GM18858 (cell line): ENCODE results near the gene UTP25.
"Not testable (repeated sequence)": the region's sequence is repeated elsewhere in the genome, so short reads cannot be mapped to it uniquely, and the experiment has no call there.

Experiments
- ATAC-seq: cut with Tn5 transposase; IDR thresholded peaks from one replicate; pipeline ENCODE4 v1.9.1; 2021; ENCODE audit not compliant: unreplicated experiment

Gene UTP25

DNA sequence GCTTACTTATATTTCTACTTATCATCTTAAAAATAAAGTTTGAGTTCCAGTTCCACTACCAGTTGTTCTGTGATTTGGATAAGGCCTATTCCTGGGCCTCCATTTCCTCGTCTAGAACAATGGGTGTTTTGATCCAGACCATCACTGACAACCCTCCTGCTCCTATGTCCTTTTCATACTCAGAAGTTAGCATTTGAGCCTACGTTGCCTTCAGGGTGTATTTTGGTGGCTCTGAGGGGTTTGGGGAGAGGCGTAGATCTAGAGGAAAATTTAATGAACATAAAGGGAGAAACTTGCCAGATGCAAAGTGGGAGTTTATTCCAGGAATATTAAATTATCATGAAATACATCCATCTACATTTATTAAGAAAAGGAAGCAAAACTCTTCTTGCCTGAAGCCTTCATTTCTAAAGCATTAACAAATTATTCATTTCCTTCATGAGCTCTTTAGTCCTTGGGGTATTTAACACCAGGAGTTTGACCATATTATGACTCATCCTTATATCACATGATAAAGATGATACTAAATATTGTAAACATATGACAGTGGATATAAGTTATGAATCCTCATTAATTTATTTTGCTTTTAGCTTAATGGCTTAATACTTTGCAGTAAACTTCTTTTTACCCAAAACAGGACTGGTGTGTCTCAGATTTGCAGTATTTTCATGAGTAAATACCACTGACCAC, 63.0 kb downstream of the UTP25 start:
- no peak for ATAC-seq

DNA sequence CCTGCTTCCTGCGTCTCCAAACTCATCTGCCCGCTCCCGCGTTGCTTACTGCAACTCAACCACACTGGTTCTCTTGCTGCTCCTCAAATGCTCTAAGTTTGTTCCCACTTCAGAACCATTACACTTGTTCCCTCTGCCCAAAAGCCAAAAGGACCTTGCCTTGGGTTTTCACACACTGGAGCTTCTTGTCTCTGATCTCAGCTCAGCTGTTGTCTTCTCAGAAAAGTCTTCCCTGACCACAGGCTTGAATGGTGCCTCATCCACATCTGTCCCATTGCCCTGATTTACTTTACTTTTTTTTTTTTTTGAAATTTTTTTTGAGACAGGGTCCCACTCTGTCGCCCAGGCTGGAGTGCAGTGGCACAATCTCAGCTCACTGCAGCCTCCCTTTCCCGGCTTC, 66.0 kb downstream of the UTP25 start:
- no peak for ATAC-seq

DNA sequence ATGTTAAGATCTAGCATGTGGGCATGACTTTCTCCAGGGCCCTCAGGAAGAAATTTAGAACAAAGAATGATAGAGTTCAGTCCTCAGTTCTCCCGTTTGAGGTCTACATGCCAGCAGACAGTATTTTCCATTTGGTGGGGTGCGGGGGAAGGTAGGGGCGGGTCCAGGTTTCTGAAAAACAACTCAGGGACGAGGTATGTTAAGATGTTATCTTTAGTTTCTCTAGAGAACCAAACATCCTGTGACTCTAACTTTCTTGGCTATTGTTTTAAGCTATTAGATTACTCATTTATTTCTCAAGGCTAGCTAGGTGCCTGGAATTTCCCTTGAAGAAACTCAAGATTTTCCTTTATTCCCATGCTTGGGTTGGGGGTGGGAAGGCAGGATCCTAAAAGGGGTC, 67.9 kb downstream of the UTP25 start:
- ATAC-seq = no peak

DNA sequence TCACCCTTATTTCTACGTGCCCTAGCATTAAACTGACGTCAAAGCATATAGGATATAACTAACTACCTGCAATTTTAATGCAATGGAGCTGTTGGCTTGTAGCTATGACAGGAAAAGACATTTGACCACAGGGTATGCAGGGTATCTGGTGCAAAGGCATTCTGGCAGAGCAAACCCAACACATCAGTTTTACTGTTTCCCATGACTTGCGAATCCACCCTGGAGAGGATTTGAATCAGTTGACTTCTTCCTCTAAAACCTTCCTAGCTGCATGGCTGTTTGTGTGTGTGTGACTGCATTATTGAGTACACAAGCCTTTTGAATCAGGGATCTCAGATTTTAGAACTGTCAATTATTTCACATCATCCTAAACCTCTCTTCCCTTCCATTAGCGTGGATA, 68.6 kb downstream of the UTP25 start:
- ATAC-seq = no peak

DNA sequence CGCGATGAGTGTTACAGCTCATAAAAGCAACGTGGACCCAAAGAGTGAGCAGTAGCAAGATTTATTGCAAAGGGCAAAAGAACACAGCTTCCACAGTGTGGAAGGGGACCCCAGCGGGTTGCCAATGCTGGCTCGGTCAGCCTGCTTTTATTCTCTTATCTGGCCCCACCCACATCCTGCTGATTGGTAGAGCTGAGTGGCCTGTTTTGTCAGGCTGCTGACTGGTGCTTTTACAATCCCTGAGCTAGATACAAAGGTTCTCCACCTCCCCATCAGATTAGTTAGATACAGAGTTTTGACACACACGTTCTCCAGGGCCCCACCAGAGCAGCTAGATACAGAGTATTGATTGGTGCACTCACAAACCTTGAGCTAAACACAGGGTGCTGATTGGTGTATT, 70.5 kb downstream of the UTP25 start:
- ATAC-seq = not testable (repeated sequence)

DNA sequence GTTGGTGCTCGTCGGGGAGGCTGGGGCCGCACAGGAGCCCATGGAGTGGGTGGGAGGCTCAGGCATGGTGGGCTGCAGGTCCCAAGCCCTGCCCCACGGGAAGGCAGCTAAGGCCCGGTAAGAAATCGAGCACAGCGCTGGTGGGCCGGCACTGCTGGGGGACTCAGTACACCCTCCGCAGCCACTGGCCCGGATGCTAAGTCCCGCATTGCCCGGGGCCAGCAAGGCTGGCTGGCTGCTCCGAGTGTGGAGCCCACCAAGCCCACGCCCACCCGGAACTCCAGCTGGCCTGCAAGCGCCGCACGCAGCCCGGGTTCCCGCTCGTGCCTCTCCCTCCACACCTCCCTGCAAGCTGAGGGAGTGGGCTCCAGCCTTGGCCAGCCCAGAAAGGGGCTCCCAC, 71.1 kb downstream of the UTP25 start:
- not testable (repeated sequence) for ATAC-seq

DNA sequence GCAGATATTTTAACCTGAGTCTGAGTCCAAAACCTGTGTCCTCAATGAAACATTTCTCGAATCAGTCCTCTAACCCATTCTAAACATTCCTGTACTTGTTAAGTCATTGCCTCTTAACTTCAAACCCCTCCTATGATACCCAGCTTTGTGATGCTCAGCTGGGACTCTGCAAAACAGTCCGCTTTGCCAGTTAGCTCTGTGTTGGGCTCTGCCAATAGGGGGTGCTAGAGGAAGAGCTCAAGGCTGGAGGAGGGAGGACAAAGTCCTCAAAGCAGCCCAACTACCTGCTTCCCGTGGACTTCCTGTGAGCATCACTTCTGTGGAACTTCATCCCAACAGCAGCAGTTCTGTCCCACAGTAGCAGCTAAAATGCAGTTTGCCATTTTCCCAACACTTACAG, 72.2 kb downstream of the UTP25 start:
- ATAC-seq = no peak

DNA sequence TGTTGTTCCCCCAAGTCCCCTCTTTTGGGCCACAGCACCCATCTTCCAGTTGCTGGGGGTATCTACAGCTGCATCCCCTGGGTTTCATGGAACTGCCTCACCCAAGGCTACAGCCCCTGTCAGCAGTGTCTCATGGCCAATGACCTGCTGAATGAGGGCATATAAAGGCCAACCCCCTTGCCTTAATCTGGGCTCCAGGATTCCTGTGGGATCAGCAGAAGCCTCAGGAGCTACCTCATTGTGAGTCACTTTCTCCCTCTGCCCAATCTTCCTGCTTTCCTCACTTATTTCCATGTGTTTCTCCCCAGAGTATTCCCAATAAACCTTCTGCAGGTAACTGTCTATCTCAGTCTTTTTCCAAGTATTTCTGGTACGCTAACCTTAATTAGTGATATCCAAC, 73.0 kb downstream of the UTP25 start:
- ATAC-seq = no peak

DNA sequence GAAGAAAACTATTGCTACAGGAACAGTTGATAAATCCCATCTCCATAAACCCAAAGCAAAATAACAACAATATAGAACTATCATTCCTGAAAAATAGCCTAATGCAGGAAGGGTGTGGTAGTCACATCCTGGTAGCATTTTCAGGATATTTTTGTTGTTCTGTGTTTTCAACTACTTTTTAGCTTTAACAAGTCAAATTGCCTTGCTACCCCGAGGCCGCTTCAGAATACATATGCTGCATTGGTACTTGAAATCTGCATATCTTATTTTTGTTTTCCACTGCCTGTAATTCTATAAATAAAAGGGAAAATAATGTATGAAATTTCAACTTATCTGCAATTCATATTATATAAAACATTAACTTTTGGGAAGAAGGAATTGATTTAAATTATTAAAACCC, 73.4 kb downstream of the UTP25 start:
- ATAC-seq = no peak

DNA sequence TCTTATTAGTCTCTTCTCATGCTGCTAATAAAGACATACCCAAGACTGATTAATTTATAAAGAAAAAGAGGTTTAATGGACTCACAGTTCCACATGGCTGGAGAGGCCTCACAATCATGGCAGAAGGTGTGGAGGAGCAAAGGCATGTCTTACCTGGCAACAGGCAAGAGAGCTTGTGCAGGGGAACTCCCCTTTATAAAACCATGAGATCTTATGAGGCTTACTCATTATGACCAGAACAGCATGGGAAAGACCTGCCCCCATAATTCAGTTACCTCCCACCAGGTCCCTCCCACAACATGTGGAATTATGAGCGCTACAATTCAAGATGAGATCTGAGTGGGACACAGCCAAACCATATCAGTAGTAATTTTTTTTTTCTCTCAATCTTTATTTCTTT, 77.0 kb downstream of the UTP25 start:
- ATAC-seq = not testable (repeated sequence)
